GM18505 (cell line): ENCODE data around the gene VWA8.

Experiments used
- ATAC-seq: cut with Tn5 transposase; IDR thresholded peaks from one replicate; pipeline ENCODE4 v1.9.1; 2021; ENCODE audit not compliant: unreplicated experiment
- POLR2A ChIP-seq: IDR thresholded peaks from 4 replicates; pipeline ENCODE4 v1.6.1; 2011; ENCODE audit warnings: borderline replicate concordance; ENCODE audit not compliant: insufficient read depth, insufficient read length; ENCODE audit errors: extremely low read depth

Gene VWA8

GRCh38 chr13:41945926-41946325, 15.0 kb downstream of the VWA8 start:
- no peak for ATAC-seq
- TF ChIP-seq POLR2A: no peak

GRCh38 chr13:41944635-41945397, 16.1 kb downstream of the VWA8 start:
- ATAC-seq: no peak
- no peak for TF ChIP-seq POLR2A

- TF ChIP-seq POLR2A: no peak
- ATAC-seq: no peak
These were observed 16.7 kb downstream of the VWA8 start for GRCh38 chr13:41944229-41944628.

GRCh38 chr13:41942462-41943094, 18.3 kb downstream of the VWA8 start:
- ATAC-seq: no peak
- TF ChIP-seq POLR2A: no peak

GRCh38 chr13:41941174-41941573, 19.7 kb downstream of the VWA8 start:
- ATAC-seq: no peak

GRCh38 chr13:41939398-41939797, 21.5 kb downstream of the VWA8 start:
- no peak for ATAC-seq
- no peak for TF ChIP-seq POLR2A

More at GRCh38 chr13:41941174-41941573, 19.7 kb downstream of the VWA8 start:
- TF ChIP-seq POLR2A: no peak

- TF ChIP-seq POLR2A: no peak
- ATAC-seq: no peak
These were observed 22.0 kb downstream of the VWA8 start for GRCh38 chr13:41938918-41939317.

- no peak for TF ChIP-seq POLR2A
- no peak for ATAC-seq
These were observed 23.5 kb downstream of the VWA8 start for GRCh38 chr13:41937388-41937787.

GRCh38 chr13:41935501-41935900, 25.4 kb downstream of the VWA8 start:
- no peak for TF ChIP-seq POLR2A

GRCh38 chr13:41934994-41935393, 25.9 kb downstream of the VWA8 start:
- no peak for ATAC-seq
- no peak for TF ChIP-seq POLR2A

More at GRCh38 chr13:41935501-41935900, 25.4 kb downstream of the VWA8 start:
- ATAC-seq: no peak

GRCh38 chr13:41934120-41934519, 26.8 kb downstream of the VWA8 start:
- no peak for TF ChIP-seq POLR2A
- no peak for ATAC-seq

- TF ChIP-seq POLR2A: no peak
- ATAC-seq: no peak
These were observed 29.6 kb downstream of the VWA8 start for GRCh38 chr13:41931337-41931736.

- no peak for ATAC-seq
These were observed 30.8 kb downstream of the VWA8 start for GRCh38 chr13:41930154-41930553.

GRCh38 chr13:41928323-41928722, 32.6 kb downstream of the VWA8 start:
- TF ChIP-seq POLR2A: no peak
- no peak for ATAC-seq

More at GRCh38 chr13:41930154-41930553, 30.8 kb downstream of the VWA8 start:
- no peak for TF ChIP-seq POLR2A
